NT2/D1 (cell line): Measurements from ENCODE around the gene QKI.

ENCODE experiments used
- SUZ12 ChIP-seq: IDR thresholded peaks from 2 replicates; pipeline ENCODE4 v1.6.1; 2011; ENCODE audit not compliant: insufficient read length, insufficient read depth; ENCODE audit errors: extremely low read depth
- YY1 ChIP-seq: IDR thresholded peaks from 2 replicates; pipeline ENCODE4 v1.6.1; 2011; ENCODE audit not compliant: insufficient read length, insufficient read depth
- ZNF274 ChIP-seq: IDR thresholded peaks from 2 replicates; pipeline ENCODE4 v1.6.1; 2011; ENCODE audit warnings: mild to moderate bottlenecking, low read depth, low read length

DNA sequence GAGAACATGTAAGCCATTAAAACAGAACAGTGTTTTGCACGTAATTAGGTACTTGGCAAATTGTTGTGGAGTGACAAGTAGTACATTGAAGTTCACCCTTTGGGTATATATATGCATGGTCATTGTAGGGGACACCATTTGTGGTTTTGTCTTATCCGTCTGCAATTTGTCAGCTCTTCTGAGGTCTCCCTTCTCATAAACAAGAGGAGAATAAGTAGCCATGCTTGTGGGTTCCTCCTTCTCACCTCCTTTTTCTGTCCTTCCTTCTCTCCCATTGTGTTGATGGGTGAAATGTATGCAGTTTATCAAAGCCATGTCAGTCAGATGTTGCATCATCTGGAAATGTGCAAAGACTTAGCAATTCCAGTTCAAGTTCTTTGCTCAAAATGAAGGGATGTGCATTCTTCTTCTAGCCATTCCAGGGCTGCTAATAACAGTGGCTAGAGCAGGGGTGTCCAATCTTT lies 70.9 kb downstream of the QKI start:
- TF ChIP-seq SUZ12: no peak
- TF ChIP-seq ZNF274: no peak
- TF ChIP-seq YY1: no peak
